ENCODE measurements around the gene CCDC169.
"Not testable (repeated sequence)": the region's sequence is repeated elsewhere in the genome, so short reads cannot be mapped to it uniquely, and the experiment has no call there.

Gene CCDC169

DNA sequence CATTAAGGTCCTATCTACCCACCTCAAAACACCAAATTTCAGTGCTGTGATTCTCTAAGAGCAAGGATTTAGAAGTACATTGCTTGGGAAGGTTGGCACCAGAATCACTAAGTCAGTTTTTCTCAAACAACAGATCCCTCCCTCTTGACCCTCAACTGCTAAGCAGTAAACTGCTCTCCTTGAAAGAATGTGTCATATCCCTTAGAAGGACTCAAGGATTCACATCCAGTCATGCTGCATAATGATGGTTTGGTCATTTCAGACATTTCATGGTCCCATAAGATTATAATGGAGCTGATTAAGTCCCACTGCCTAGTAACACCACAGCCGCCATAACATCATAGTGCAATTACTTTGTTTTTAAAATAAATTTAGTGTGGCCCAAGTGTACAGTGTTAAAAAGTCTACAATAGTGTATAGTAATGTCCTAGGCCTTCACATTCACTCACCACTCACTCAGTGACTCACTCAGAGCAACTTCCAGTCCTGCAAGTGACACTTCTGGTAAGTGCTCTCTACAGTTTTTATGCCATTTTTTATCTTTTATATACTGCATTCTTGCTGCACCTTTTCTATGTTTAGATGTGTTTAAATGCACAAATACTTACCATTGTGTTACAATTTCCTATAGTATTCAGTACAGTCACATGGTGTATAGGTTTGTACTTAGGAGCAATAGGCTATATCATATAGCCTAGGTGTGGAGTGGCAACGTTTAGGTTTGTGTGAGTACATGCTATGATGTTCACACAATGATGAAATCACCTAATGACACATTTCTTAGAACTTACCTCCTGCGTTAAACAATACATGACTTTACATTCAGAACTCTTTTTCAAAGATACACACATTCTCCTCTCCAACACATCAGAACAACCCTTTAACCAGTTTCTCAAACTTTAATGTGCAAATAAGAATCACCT, 15.7 kb upstream of the CCDC169 start:
- no peak for DNase-seq (ENCODE audit: low read depth)
- TF ChIP-seq, protein P1, sequence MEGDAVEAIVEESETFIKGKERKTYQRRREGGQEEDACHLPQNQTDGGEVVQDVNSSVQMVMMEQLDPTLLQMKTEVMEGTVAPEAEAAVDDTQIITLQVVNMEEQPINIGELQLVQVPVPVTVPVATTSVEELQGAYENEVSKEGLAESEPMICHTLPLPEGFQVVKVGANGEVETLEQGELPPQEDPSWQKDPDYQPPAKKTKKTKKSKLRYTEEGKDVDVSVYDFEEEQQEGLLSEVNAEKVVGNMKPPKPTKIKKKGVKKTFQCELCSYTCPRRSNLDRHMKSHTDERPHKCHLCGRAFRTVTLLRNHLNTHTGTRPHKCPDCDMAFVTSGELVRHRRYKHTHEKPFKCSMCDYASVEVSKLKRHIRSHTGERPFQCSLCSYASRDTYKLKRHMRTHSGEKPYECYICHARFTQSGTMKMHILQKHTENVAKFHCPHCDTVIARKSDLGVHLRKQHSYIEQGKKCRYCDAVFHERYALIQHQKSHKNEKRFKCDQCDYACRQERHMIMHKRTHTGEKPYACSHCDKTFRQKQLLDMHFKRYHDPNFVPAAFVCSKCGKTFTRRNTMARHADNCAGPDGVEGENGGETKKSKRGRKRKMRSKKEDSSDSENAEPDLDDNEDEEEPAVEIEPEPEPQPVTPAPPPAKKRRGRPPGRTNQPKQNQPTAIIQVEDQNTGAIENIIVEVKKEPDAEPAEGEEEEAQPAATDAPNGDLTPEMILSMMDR (IDR thresholded peaks at IDR 0.05; ENCODE audit: control insufficient read depth, insufficient read depth, low read depth, low read length, missing control alignments) = no peak

DNA sequence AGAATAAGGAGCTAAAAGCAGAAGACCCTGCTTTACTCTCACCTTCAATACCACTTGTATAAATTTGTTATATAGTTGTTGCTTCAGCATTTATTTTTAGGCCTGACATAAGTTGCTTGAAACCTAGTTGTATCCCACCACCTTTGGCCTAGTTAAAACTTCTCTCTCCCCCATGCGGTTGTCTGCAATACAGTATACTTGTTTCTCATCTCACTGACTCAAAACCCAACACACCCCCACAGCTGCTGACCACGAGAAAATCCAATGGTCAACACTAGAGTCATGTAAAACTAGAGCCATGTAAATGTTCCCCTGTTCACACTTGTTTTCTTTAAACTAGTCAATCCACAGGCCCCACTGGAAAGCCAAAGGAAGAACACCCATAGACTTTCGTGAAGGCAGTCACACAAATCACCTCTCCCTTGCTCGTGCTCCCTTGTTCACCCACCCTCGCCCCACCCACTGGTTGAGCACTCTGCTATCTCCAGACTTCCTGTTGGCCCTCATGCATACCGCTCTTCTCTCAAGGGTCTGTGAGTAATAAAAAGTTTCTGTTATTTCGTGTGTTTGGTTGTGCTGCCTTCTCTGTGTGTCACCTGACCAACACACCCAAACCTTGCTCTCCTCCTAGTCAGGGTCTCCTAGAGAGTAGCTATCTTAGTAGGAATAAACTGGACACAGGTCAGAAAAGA, 12.9 kb upstream of the CCDC169 start:
- TF ChIP-seq, protein P1 (IDR thresholded peaks at IDR 0.05; ENCODE audit: control insufficient read depth, insufficient read depth, low read depth, low read length, missing control alignments) = no peak
- no peak for DNase-seq (ENCODE audit: low read depth)
- no peak overlapping the region for H3K4me3 ChIP-seq (ENCODE audit: control insufficient read depth, low read depth, low read length)

More for the DNA sequence above, 15.7 kb upstream of the CCDC169 start:
- no peak overlapping the region for H3K4me3 ChIP-seq (ENCODE audit: control insufficient read depth, low read depth, low read length)

DNA sequence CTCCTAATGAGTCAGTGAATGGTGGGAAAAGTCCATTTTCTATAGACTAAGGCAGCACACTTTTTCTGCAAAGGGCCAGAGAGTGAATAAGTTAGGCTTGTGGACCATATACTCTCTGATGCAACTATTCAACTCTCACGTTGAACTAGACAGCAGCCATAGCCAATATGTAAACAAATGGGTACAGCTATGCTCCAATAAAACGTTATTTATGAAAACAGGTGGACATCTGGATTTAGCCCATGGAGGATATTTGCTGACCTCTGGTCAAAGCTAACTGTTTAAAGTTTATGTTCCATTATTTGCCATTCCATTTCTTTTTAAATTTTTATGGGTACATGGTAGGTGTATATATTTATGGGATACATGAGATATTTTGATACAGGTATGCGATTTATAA, 4.7 kb upstream of the CCDC169 start:
- TF ChIP-seq, protein P1 (IDR thresholded peaks at IDR 0.05; ENCODE audit: control insufficient read depth, insufficient read depth, low read depth, low read length, missing control alignments) = no peak
- no peak for DNase-seq (ENCODE audit: low read depth)
- H3K4me3 ChIP-seq (ENCODE audit: control insufficient read depth, low read depth, low read length) = no peak overlapping the region

DNA sequence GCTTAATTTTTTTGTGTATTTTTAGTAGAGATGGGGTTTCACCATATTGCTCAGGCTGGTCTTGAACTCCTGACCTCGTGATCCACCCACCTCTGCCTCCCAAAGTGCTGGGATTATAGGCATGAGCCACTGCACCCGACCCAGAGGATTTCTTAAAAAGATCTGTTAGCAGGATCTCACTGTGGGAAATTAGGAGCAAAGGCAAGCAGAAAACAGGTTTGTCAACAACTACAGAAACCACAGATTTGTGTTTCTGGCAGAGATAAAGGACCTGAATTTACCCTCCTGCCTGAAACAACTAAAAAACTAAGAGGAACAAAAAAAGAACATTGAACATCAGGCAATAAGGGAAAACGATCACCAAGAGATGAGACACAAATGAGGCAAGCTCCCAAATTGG, 1.9 kb upstream of the CCDC169 start:
- not testable (repeated sequence) for H3K4me3 ChIP-seq (ENCODE audit: control insufficient read depth, low read depth, low read length); DNase-seq (ENCODE audit: low read depth)

DNA sequence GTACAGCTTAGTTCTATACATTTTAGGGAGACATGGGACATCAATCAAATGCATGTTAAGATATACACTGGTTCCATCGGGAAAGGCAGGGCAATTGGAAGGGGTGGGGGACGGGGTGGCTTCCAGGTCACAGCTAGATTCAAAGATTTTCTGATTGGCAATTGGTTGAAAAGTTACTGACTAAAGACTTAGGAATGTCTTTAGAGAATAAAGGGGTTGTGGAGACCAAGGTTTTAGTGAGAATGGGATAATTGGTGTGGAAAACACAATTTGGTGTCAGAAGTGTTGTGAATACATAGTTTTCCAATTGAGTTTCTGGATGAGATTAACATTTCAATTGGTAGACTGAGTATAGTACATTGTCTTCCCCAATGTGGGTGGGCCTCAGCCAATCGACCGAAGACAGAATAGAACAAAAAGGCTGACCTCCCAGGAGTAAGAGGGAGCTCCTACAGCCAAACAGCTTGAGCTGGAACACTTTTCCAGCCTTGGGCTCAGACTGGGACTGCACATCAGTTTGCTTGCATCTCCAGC, 988 bp upstream of the CCDC169 start:
- H3K4me3 ChIP-seq (ENCODE audit: control insufficient read depth, low read depth, low read length) = no peak overlapping the region
- DNase-seq (ENCODE audit: low read depth) = no peak
- TF ChIP-seq, protein P1 (IDR thresholded peaks at IDR 0.05; ENCODE audit: control insufficient read depth, insufficient read depth, low read depth, low read length, missing control alignments) = no peak

DNA sequence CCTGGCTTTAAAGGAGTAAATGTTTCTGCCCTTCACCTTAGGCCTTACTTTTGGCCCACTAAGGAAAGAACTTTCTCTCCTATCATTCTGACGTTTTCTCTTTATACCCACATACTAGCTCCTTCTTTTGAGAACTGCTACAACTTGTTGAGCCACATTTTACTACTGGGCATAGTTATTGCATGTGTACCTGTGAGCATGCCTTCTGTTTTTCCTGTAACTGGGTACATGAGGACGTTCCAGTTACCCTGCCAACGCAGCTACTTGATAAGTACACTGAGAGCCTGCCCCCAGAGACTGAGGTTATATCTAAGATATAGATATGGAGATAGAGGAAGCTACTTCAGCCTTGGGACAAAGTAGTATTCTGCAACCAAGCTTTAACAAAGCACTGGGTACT, 3.5 kb downstream of the CCDC169 start:
- H3K4me3 ChIP-seq (ENCODE audit: control insufficient read depth, low read depth, low read length) = no peak overlapping the region
- TF ChIP-seq, protein P1 (IDR thresholded peaks at IDR 0.05; ENCODE audit: control insufficient read depth, insufficient read depth, low read depth, low read length, missing control alignments) = no peak
- DNase-seq (ENCODE audit: low read depth) = no peak

DNA sequence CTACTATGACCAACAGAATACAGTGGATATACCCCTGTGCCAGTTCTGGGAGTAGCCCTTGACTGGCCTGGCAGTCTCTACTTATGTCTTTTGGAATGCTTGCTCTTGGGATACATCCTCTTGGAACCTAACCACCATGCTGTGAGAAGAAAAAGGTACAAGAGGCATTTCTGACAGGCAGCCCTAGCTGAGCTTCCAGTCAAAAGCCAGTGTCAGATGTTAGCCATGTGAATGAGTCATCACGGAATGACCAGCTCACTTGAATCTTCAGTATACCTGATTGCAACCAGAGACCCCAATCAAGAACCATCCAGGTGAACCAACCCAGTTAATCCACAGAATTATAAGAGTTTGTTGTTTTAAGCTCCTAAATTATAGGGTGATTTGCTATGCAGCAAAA, 4.1 kb downstream of the CCDC169 start:
- no peak overlapping the region for H3K4me3 ChIP-seq (ENCODE audit: control insufficient read depth, low read depth, low read length)
- DNase-seq (ENCODE audit: low read depth) = no peak
- TF ChIP-seq, protein P1 (IDR thresholded peaks at IDR 0.05; ENCODE audit: control insufficient read depth, insufficient read depth, low read depth, low read length, missing control alignments) = no peak
